Keratinocyte (primary cell): ENCODE results near the gene F10.

ENCODE experiments used
- EZH2 ChIP-seq: IDR thresholded peaks from one replicate; pipeline ENCODE4 v1.6.1; 2012; ENCODE audit warnings: inconsistent platforms, mild to moderate bottlenecking, low read length, moderate library complexity
- TF ChIP-seq, protein P1 (sequence below), 3 experiments: IDR thresholded peaks in 1 of 3; conservative IDR thresholded peaks in 1 of 3; optimal IDR thresholded peaks in 1 of 3; 2 replicates in 2 of 3; 3 replicates in 1 of 3; pipeline versions ENCODE3 to v1.5.1; 2011; ENCODE audit warnings: low read length in 3 of 3, mild to moderate bottlenecking in 3 of 3, moderate library complexity in 2 of 3, control low read depth in 1 of 3, inconsistent platforms in 1 of 3; ENCODE audit not compliant: insufficient read depth in 2 of 3; ENCODE audit errors: extremely low read depth in 1 of 3

DNA sequence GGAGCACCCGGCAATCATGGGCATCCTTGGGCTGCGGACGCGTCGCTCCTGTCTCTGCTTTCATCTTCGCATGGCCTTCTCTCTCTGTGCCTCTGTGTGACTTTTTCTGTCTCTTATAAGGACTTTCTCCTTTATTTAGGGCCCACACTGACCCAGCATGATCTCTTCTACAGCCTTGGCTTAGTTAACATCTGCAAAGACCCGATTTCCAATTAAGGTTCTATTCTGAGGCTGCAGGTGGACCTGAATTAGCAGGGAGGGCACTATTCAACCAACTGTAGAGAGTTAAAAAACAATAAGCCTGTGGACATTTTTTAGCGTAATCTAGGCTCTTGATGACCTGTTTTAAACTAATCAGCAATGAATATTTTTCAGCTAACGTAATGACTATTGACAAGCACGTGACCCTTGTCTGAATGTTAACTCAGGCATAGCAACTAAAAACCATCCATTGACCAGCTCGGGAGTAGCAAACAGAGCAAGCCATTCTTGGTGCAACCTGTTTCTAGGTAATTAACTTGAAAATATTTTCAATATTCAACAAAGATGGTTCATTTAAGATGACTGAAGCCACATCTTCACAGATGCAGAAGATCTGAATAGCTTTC, 15.2 kb downstream of the F10 start:
- no peak for TF ChIP-seq EZH2
- TF ChIP-seq, protein P1, sequence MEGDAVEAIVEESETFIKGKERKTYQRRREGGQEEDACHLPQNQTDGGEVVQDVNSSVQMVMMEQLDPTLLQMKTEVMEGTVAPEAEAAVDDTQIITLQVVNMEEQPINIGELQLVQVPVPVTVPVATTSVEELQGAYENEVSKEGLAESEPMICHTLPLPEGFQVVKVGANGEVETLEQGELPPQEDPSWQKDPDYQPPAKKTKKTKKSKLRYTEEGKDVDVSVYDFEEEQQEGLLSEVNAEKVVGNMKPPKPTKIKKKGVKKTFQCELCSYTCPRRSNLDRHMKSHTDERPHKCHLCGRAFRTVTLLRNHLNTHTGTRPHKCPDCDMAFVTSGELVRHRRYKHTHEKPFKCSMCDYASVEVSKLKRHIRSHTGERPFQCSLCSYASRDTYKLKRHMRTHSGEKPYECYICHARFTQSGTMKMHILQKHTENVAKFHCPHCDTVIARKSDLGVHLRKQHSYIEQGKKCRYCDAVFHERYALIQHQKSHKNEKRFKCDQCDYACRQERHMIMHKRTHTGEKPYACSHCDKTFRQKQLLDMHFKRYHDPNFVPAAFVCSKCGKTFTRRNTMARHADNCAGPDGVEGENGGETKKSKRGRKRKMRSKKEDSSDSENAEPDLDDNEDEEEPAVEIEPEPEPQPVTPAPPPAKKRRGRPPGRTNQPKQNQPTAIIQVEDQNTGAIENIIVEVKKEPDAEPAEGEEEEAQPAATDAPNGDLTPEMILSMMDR (optimal IDR thresholded peaks at IDR 0.05 in 1 of 3, IDR thresholded peaks at IDR 0.05 in 1 of 3, conservative IDR thresholded peaks at IDR 0.05 in 1 of 3; ENCODE audit: extremely low read depth in 1 of 3, insufficient read depth in 2 of 3, low read length in 3 of 3) = no peak
